ENCODE results near the gene MCM9.

Gene MCM9

DNA sequence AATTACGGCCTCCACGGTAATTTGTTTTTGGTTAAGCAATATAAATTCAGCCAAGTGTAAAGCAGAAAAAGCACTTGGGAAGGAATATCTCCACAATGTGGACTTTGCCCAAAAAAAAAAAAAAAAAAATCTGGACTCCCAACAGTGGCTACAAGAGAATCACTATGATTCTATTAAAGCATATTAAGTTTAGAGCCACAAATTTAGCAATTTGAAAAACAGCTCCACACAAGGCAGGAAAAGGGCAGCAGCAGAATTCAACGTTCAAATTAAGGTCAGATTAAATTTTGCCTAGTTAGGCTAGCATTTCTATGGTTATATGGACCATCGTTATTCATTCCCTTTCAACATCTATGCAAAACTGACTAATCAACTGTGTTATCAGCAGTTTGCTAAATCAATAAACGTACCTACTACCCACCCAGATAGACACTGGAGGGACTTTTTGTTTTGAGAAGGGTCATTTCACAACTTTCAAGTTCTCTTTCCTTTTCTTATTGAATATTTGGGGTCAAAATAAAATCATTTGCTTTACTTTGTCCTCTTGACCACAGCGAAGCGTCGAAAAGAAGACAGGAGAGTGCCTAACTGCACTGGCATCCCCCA lies 1.0 kb downstream of the MCM9 start:
- no peak overlapping the region for H3K9ac ChIP-seq (ENCODE audit: insufficient read length, low read depth)
- DNase-seq (ENCODE audit: low read depth, low spot score): no peak
- TF ChIP-seq SUZ12 (IDR thresholded peaks at IDR 0.05; ENCODE audit: extremely low read depth, insufficient read depth, insufficient read length) (no peak), ZNF274 (IDR thresholded peaks at IDR 0.05; ENCODE audit: low read depth, low read length) (no peak), YY1 (IDR thresholded peaks at IDR 0.05; ENCODE audit: insufficient read depth, insufficient read length) (no peak)
- H3K27me3 ChIP-seq (ENCODE audit: insufficient read depth, insufficient read length): no peaks in the 10 kb centered on the region
- no peaks in the 10 kb centered on the region for H3K4me1 ChIP-seq (ENCODE audit: insufficient read depth, insufficient read length)
- H3K36me3 ChIP-seq (ENCODE audit: insufficient read depth, insufficient read length, low read length): peaks cover 17% of the 10 kb centered on the region
- no peaks in the 10 kb centered on the region; the same call in 1 of the 2 replicates for H3K9me3 ChIP-seq (ENCODE audit: insufficient read depth, low read length)
- peak overlapping the region; percentile 1 for H3K4me3 ChIP-seq (ENCODE audit: insufficient read length, low read depth)

GRCh38 chr6:118932421-118932820 lies 2.5 kb downstream of the MCM9 start:
- Histone ChIP-seq H3K4me1 (ENCODE audit: insufficient read depth, insufficient read length) (no peaks in the 10 kb centered on the region), H3K36me3 (ENCODE audit: insufficient read depth, insufficient read length, low read length) (peaks cover 21% of the 10 kb centered on the region), H3K27me3 (ENCODE audit: insufficient read depth, insufficient read length) (no peaks in the 10 kb centered on the region), H3K9ac (ENCODE audit: insufficient read length, low read depth) (no peak overlapping the region), H3K4me3 (ENCODE audit: insufficient read length, low read depth) (no peak overlapping the region), H3K9me3 (ENCODE audit: insufficient read depth, low read length) (no peaks in the 10 kb centered on the region; the same call in 1 of the 2 replicates)
- TF ChIP-seq SUZ12 (IDR thresholded peaks at IDR 0.05; ENCODE audit: extremely low read depth, insufficient read depth, insufficient read length) (no peak), YY1 (IDR thresholded peaks at IDR 0.05; ENCODE audit: insufficient read depth, insufficient read length) (no peak), ZNF274 (IDR thresholded peaks at IDR 0.05; ENCODE audit: low read depth, low read length) (no peak)
- no peak for DNase-seq (ENCODE audit: low read depth, low spot score)

DNA sequence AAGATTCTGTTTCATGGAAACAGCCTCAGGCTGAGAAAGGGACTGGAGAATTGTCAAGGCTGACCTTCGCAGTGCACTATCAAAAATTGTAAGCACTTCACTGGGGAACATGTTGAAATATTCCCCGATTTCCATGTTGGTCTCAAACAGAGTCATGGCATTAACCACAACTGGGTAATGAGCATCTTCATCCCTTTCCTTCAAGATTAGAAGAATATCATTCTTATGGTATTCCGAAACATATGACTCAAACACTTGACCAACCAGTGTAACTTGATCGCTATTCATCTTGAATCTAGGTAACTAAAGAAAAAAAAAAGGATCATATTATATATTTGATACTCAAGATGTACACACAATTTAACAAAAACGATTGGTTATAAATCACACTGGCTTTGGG lies 3.5 kb downstream of the MCM9 start:
- H3K36me3 ChIP-seq (ENCODE audit: insufficient read depth, insufficient read length, low read length): peaks cover 22% of the 10 kb centered on the region
- no peak overlapping the region for H3K9ac ChIP-seq (ENCODE audit: insufficient read length, low read depth)
- H3K4me3 ChIP-seq (ENCODE audit: insufficient read length, low read depth): no peak overlapping the region
- no peaks in the 10 kb centered on the region for H3K4me1 ChIP-seq (ENCODE audit: insufficient read depth, insufficient read length)
- H3K27me3 ChIP-seq (ENCODE audit: insufficient read depth, insufficient read length): no peaks in the 10 kb centered on the region
- DNase-seq (ENCODE audit: low read depth, low spot score): no peak
- no peaks in the 10 kb centered on the region for H3K9me3 ChIP-seq (ENCODE audit: insufficient read depth, low read length)
- no peak for TF ChIP-seq YY1 (IDR thresholded peaks at IDR 0.05; ENCODE audit: insufficient read depth, insufficient read length)
- TF ChIP-seq ZNF274 (IDR thresholded peaks at IDR 0.05; ENCODE audit: low read depth, low read length): no peak
- no peak for TF ChIP-seq SUZ12 (IDR thresholded peaks at IDR 0.05; ENCODE audit: extremely low read depth, insufficient read depth, insufficient read length)

DNA sequence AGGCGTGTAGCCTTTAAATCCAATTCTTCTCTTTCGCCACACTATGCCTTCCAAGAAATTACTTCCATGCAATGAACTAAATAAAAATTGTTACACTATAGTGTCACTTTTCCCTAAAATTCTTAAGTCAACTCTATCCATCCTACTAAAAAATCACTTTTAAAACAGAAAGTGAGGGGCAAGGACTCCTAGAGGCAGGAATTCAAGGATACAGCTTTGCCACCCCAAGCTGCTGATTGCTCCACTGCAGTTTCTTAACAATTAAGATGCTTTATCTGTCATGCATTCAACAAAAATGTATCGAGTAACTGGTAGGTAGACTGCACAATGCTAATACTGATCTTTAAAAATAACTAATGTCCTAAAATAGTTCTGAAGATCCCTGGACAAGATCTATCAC lies 4.3 kb downstream of the MCM9 start:
- Histone ChIP-seq H3K36me3 (ENCODE audit: insufficient read depth, insufficient read length, low read length) (peaks cover 23% of the 10 kb centered on the region), H3K27me3 (ENCODE audit: insufficient read depth, insufficient read length) (no peaks in the 10 kb centered on the region)

GRCh38 chr6:118923035-118923434 lies 11.9 kb downstream of the MCM9 start:
- no peaks in the 10 kb centered on the region for H3K27me3 ChIP-seq (ENCODE audit: insufficient read depth, insufficient read length)
- H3K4me1 ChIP-seq (ENCODE audit: insufficient read depth, insufficient read length): no peaks in the 10 kb centered on the region
- H3K9me3 ChIP-seq (ENCODE audit: insufficient read depth, low read length): no peaks in the 10 kb centered on the region
- peaks cover 46% of the 10 kb centered on the region for H3K36me3 ChIP-seq (ENCODE audit: insufficient read depth, insufficient read length, low read length)
- TF ChIP-seq ZNF274 (IDR thresholded peaks at IDR 0.05; ENCODE audit: low read depth, low read length) (no peak), SUZ12 (IDR thresholded peaks at IDR 0.05; ENCODE audit: extremely low read depth, insufficient read depth, insufficient read length) (no peak), YY1 (IDR thresholded peaks at IDR 0.05; ENCODE audit: insufficient read depth, insufficient read length) (no peak)
- no peak overlapping the region for H3K4me3 ChIP-seq (ENCODE audit: insufficient read length, low read depth)
- H3K9ac ChIP-seq (ENCODE audit: insufficient read length, low read depth): no peak overlapping the region
- DNase-seq (ENCODE audit: low read depth, low spot score): no peak

More for the DNA sequence above, 4.3 kb downstream of the MCM9 start:
- no peak overlapping the region for H3K4me3 ChIP-seq (ENCODE audit: insufficient read length, low read depth)
- no peak for DNase-seq (ENCODE audit: low read depth, low spot score)
- no peaks in the 10 kb centered on the region for H3K4me1 ChIP-seq (ENCODE audit: insufficient read depth, insufficient read length)
- no peak for TF ChIP-seq SUZ12 (IDR thresholded peaks at IDR 0.05; ENCODE audit: extremely low read depth, insufficient read depth, insufficient read length)
- no peaks in the 10 kb centered on the region for H3K9me3 ChIP-seq (ENCODE audit: insufficient read depth, low read length)
- H3K9ac ChIP-seq (ENCODE audit: insufficient read length, low read depth): no peak overlapping the region

DNA sequence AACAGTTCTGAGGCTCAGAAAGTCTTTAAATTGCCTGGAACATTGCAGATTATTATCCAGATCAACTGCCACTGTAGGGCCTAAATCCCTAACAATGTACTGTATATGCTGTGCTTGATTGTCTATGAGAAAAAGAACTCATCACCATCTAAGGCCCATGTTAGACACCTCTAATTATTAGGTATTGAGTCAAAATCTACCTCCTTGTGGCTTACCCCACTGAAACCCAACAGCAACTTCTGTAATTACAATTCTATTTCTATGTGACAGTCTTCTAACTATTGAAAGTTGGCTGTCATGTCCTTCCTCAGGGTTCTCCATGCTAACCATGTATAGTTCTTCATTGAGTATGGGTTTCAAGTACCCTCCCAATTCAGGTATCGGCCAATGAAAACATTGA lies 13.9 kb downstream of the MCM9 start:
- Histone ChIP-seq H3K9ac (ENCODE audit: insufficient read length, low read depth) (no peak overlapping the region), H3K9me3 (ENCODE audit: insufficient read depth, low read length) (no peaks in the 10 kb centered on the region), H3K4me3 (ENCODE audit: insufficient read length, low read depth) (no peak overlapping the region), H3K27me3 (ENCODE audit: insufficient read depth, insufficient read length) (no peaks in the 10 kb centered on the region), H3K4me1 (ENCODE audit: insufficient read depth, insufficient read length) (no peaks in the 10 kb centered on the region), H3K36me3 (ENCODE audit: insufficient read depth, insufficient read length, low read length) (peaks cover 46% of the 10 kb centered on the region)
- no peak for DNase-seq (ENCODE audit: low read depth, low spot score)
- TF ChIP-seq SUZ12 (IDR thresholded peaks at IDR 0.05; ENCODE audit: extremely low read depth, insufficient read depth, insufficient read length): no peak
- no peak for TF ChIP-seq ZNF274 (IDR thresholded peaks at IDR 0.05; ENCODE audit: low read depth, low read length)
- no peak for TF ChIP-seq YY1 (IDR thresholded peaks at IDR 0.05; ENCODE audit: insufficient read depth, insufficient read length)

- no peaks in the 10 kb centered on the region for H3K9me3 ChIP-seq (ENCODE audit: insufficient read depth, low read length)
- DNase-seq (ENCODE audit: low read depth, low spot score): no peak
- peaks cover 57% of the 10 kb centered on the region for H3K36me3 ChIP-seq (ENCODE audit: insufficient read depth, insufficient read length, low read length)
- no peak overlapping the region for H3K4me3 ChIP-seq (ENCODE audit: insufficient read length, low read depth)
- H3K27me3 ChIP-seq (ENCODE audit: insufficient read depth, insufficient read length): no peaks in the 10 kb centered on the region
- no peaks in the 10 kb centered on the region for H3K4me1 ChIP-seq (ENCODE audit: insufficient read depth, insufficient read length)
- no peak overlapping the region for H3K9ac ChIP-seq (ENCODE audit: insufficient read length, low read depth)
- TF ChIP-seq SUZ12 (IDR thresholded peaks at IDR 0.05; ENCODE audit: extremely low read depth, insufficient read depth, insufficient read length) (no peak), YY1 (IDR thresholded peaks at IDR 0.05; ENCODE audit: insufficient read depth, insufficient read length) (no peak), ZNF274 (IDR thresholded peaks at IDR 0.05; ENCODE audit: low read depth, low read length) (no peak)
These were observed 16.6 kb downstream of the MCM9 start for GRCh38 chr6:118918329-118918725.
